Peyer's patch (tissue), 4 donors: Measurements from ENCODE around the gene ANKRD60.

Experiments used
- CTCF ChIP-seq, 6 experiments: fragments of 450-650 bp in 4 of 6; fragments of 200-600 bp in 2 of 6; sonication (generic) in 1 of 6; IDR thresholded peaks; one replicate each; pipeline ENCODE4 v1.5.1; 2017 to 2019; ENCODE audit warnings: antibody characterized with exemption in 6 of 6, mild to moderate bottlenecking in 3 of 6, moderate library complexity in 1 of 6
- POLR2A ChIP-seq, 2 donors: fragments of 450-650 bp; IDR thresholded peaks; one replicate each; pipeline ENCODE4 v1.5.1; 2017; ENCODE audit warnings: antibody characterized with exemption in 2 of 2, mild to moderate bottlenecking in 2 of 2, moderate library complexity in 2 of 2

GRCh38 chr20:58277578-58278472 lies 49.4 kb upstream of the ANKRD60 start:
- TF ChIP-seq CTCF (IDR thresholded peaks at IDR 0.05) = no peak
- TF ChIP-seq POLR2A (IDR thresholded peaks at IDR 0.05) = no peak
